Measurements from ENCODE around the gene NWD2. TPM values are rescaled to one million over a fixed set of nuclear protein-coding genes. Genes with fewer than 3 reads are reported as not detected.
"Not testable (repeated sequence)": the region's sequence is repeated elsewhere in the genome, so short reads cannot be mapped to it uniquely, and the experiment has no call there.

NWD2 gene
- total RNA-seq, 4 donors from 2014 or later = 0.22 TPM; not detected in 3

- H3K27ac ChIP-seq = no peak overlapping the region
Observed at GRCh38 chr4:37486166-37486565, 241.6 kb downstream of the NWD2 start.

GRCh38 chr4:37487668-37488067, 243.1 kb downstream of the NWD2 start:
- Histone ChIP-seq H3K4me1 (no peaks in the 10 kb centered on the region), H3K27ac (no peak overlapping the region), H3K4me3 (no peak overlapping the region), H3K27me3 (no peaks in the 10 kb centered on the region), H3K9me3 (no peaks in the 10 kb centered on the region), H3K36me3 (no peaks in the 10 kb centered on the region)
- intact Hi-C loops (cut with DNase I) = no loop called here
- no peak for TF ChIP-seq CTCF (IDR thresholded peaks at IDR 0.05)
- TF ChIP-seq POLR2A (IDR thresholded peaks at IDR 0.05) = no peak
- no peak for DNase-seq

More at GRCh38 chr4:37486166-37486565, 241.6 kb downstream of the NWD2 start:
- 23 to 34% methylated on average over 3 of the region's 3 CpGs for WGBS, 2 donors
- DNase-seq = no peak
- H3K4me3 ChIP-seq = no peak overlapping the region
- no peaks in the 10 kb centered on the region for H3K9me3 ChIP-seq
- no peaks in the 10 kb centered on the region for H3K36me3 ChIP-seq
- no peaks in the 10 kb centered on the region for H3K4me1 ChIP-seq
- no peaks in the 10 kb centered on the region for H3K27me3 ChIP-seq
- intact Hi-C loops (cut with DNase I) = no loop called here
- TF ChIP-seq CTCF (IDR thresholded peaks at IDR 0.05) (no peak), POLR2A (IDR thresholded peaks at IDR 0.05) (no peak)

GRCh38 chr4:37489697-37490096, 245.2 kb downstream of the NWD2 start:
- intact Hi-C loops (cut with DNase I) = no loop called here
- DNase-seq = no peak
- H3K9me3 ChIP-seq = no peaks in the 10 kb centered on the region
- no peaks in the 10 kb centered on the region for H3K27me3 ChIP-seq
- no peak for TF ChIP-seq CTCF (IDR thresholded peaks at IDR 0.05)
- TF ChIP-seq POLR2A (IDR thresholded peaks at IDR 0.05) = no peak
- H3K4me1 ChIP-seq = no peaks in the 10 kb centered on the region
- H3K27ac ChIP-seq = no peak overlapping the region
- H3K4me3 ChIP-seq = no peak overlapping the region
- H3K36me3 ChIP-seq = no peaks in the 10 kb centered on the region
- 59 to 95% methylated on average over 1 of the region's 1 CpG for WGBS, 2 donors

- H3K27ac ChIP-seq = no peak overlapping the region
- H3K27me3 ChIP-seq = no peaks in the 10 kb centered on the region
- no peak for DNase-seq
- intact Hi-C loops (cut with DNase I) = no loop called here
- 55 to 75% methylated on average over 9 of the region's 9 CpGs for WGBS, 2 donors
- no peaks in the 10 kb centered on the region for H3K36me3 ChIP-seq
- TF ChIP-seq POLR2A (IDR thresholded peaks at IDR 0.05) (no peak), CTCF (IDR thresholded peaks at IDR 0.05) (no peak)
- no peaks in the 10 kb centered on the region for H3K4me1 ChIP-seq
- no peak overlapping the region for H3K4me3 ChIP-seq
- H3K9me3 ChIP-seq = no peaks in the 10 kb centered on the region
Observed at GRCh38 chr4:37490391-37491347, 246.1 kb downstream of the NWD2 start.

- H3K27ac ChIP-seq; H3K27me3 ChIP-seq; H3K4me1 ChIP-seq; H3K36me3 ChIP-seq; intact Hi-C loops (cut with DNase I); H3K4me3 ChIP-seq; DNase-seq: not testable (repeated sequence)
- H3K9me3 ChIP-seq = peaks cover 0 to 13% (median 0%) of the 10 kb centered on the region in 3 donors
- 93% methylated on average over 4 of the region's 4 CpGs for WGBS, 2 donors
Observed at GRCh38 chr4:37495353-37495752, 250.8 kb downstream of the NWD2 start.

Small RNAs within 50 kb of the gene (small RNA-seq; reads per million reads assigned to genes)
- 0 reads per million in 4 donors for gene MIR4801
